ENCODE data around the gene COL9A3. TPM values are rescaled to one million over a fixed set of nuclear protein-coding genes. Genes with fewer than 3 reads are reported as not detected.

Gene COL9A3
- under 0.01 and 0.43 TPM in 2 replicates for total RNA-seq

- peak within 1 kb of the TSS; percentile 45 for H3K4me3 ChIP-seq (ENCODE audit: low read depth, low read length)
- TF ChIP-seq, protein P1, sequence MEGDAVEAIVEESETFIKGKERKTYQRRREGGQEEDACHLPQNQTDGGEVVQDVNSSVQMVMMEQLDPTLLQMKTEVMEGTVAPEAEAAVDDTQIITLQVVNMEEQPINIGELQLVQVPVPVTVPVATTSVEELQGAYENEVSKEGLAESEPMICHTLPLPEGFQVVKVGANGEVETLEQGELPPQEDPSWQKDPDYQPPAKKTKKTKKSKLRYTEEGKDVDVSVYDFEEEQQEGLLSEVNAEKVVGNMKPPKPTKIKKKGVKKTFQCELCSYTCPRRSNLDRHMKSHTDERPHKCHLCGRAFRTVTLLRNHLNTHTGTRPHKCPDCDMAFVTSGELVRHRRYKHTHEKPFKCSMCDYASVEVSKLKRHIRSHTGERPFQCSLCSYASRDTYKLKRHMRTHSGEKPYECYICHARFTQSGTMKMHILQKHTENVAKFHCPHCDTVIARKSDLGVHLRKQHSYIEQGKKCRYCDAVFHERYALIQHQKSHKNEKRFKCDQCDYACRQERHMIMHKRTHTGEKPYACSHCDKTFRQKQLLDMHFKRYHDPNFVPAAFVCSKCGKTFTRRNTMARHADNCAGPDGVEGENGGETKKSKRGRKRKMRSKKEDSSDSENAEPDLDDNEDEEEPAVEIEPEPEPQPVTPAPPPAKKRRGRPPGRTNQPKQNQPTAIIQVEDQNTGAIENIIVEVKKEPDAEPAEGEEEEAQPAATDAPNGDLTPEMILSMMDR (IDR thresholded peaks at IDR 0.05; ENCODE audit: insufficient read depth, low read depth, low read length) = no peak
- DNase-seq (ENCODE audit: low read depth) = no peak
Measured at GRCh38 chr20:62816884-62817873, at the start of gene COL9A3. Gene COL9A3 (plus strand): TSS chr20:62817050. CDS start chr20:62817065, 15 bp downstream.

DNA sequence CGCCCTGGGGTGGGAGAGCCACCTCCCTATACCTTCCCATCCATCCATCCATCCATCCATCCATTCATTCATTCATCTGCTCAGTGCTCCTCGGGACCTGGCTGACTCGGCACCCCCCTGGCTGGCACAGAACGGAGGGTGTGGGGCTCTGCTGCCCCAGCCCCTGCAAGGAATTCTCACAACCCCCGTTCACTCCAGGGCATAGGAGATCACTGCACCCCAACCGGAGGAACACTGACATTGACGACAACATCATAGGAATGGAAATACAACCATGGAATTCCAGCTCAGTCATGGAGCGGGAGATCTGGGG, 48.7 kb upstream of the COL9A3 start:
- TF ChIP-seq, protein P1 (IDR thresholded peaks at IDR 0.05; ENCODE audit: insufficient read depth, low read depth, low read length) = no peak
- no peak overlapping the region for H3K4me3 ChIP-seq (ENCODE audit: low read depth, low read length)
- DNase-seq (ENCODE audit: low read depth) = no peak

GRCh38 chr20:62768551-62769287, 48.1 kb upstream of the COL9A3 start:
- TF ChIP-seq, protein P1 (IDR thresholded peaks at IDR 0.05; ENCODE audit: insufficient read depth, low read depth, low read length) = no peak
- DNase-seq (ENCODE audit: low read depth) = peak; percentile 56

DNA sequence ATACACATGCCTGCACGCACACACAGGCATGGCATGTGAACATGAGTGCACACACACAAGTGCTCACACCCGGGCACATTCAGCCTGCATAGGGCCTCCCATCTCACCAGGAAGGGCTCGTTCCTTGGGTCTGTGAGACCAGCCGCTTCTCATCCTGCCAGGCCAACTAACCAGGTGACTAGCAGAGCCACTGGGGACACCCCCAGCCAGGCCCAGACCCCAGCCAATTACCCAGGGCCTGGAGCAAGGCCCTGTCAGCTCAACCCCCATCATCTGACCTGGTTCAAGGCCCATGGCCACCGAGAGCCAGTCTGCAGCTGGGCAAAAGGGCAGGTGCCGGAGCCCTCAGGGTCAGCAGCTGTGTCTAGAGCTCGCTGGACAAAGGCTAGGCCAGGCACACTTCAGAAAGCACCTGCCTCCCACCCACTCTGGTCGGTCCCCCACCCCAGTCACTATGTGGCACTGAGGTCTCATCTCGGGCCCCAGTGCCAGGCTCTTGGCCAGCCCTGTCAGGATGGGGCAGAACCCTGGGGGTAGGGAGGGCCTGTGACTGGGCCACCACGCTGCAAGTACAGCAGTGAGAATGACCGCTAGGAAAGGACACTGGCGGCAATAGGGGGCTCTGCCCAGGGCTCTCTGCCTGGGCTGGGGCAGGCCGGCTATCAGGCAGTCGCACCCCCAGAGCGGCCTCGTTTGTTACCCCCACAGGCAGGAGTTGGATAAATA, 47.3 kb upstream of the COL9A3 start:
- no peak for DNase-seq (ENCODE audit: low read depth)
- H3K4me3 ChIP-seq (ENCODE audit: low read depth, low read length) = no peak overlapping the region
- TF ChIP-seq, protein P1 (IDR thresholded peaks at IDR 0.05; ENCODE audit: insufficient read depth, low read depth, low read length) = no peak

More at GRCh38 chr20:62768551-62769287, 48.1 kb upstream of the COL9A3 start:
- H3K4me3 ChIP-seq (ENCODE audit: low read depth, low read length) = no peak overlapping the region

GRCh38 chr20:62770111-62770910, 46.5 kb upstream of the COL9A3 start:
- DNase-seq (ENCODE audit: low read depth) = no peak
- TF ChIP-seq, protein P1 (IDR thresholded peaks at IDR 0.05; ENCODE audit: insufficient read depth, low read depth, low read length) = no peak
- H3K4me3 ChIP-seq (ENCODE audit: low read depth, low read length) = no peak overlapping the region

DNA sequence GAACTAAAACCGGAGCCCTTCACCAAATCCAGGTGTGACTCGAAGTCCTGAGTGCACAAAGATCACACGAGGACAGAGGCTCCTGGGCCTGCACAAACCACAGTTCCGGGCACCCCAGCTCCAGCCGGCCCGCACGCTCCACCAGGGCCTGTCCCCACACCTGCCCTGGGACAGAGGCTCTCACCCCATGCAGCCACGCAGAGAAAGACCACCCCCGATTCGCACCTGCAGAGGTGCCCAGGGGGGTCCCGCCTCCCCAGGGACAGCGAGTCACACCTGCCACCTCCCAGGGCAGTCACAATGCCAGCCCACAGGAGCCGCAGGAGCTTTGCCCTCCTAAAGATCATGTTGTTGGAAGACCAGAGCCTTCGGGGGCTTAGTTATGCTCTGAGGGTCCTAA, 45.9 kb upstream of the COL9A3 start:
- no peak overlapping the region for H3K4me3 ChIP-seq (ENCODE audit: low read depth, low read length)
- no peak for DNase-seq (ENCODE audit: low read depth)
- TF ChIP-seq, protein P1 (IDR thresholded peaks at IDR 0.05; ENCODE audit: insufficient read depth, low read depth, low read length) = no peak
